Neural progenitor cell (in vitro differentiated cells): Measurements from ENCODE around the gene AJAP1. TPM values are rescaled to one million over a fixed set of nuclear protein-coding genes. Genes with fewer than 3 reads are reported as not detected.

Experiments used
- DNase-seq: peaks from one replicate; pipeline ENCODE4 v3.0.0-alpha.2; 2016; ENCODE audit warnings: low spot score
- H2AFZ ChIP-seq: fragments of 200-600 bp; sonication (generic); replicated peaks from 2 replicates; pipeline ENCODE4 v1.6.1; 2016; ENCODE audit warnings: antibody characterized with exemption
- H3F3A ChIP-seq: fragments of 200-600 bp; sonication (generic); 2 replicates; pipeline ENCODE4 v1.6.1; 2016; ENCODE audit warnings: antibody characterized with exemption, low read depth
- H3K27ac ChIP-seq: fragments of 200-600 bp; sonication (generic); 2 replicates; pipeline ENCODE4 v1.5.1; 2016; ENCODE audit warnings: mild to moderate bottlenecking
- H3K27me3 ChIP-seq: fragments of 200-600 bp; sonication (generic); 2 replicates; pipeline ENCODE4 v1.6.1; 2016; ENCODE audit warnings: mild to moderate bottlenecking, moderate library complexity
- H3K36me3 ChIP-seq: fragments of 200-600 bp; sonication (generic); 2 replicates; pipeline ENCODE4 v1.5.1; 2016
- H3K4me1 ChIP-seq: fragments of 200-600 bp; sonication (generic); 2 replicates; pipeline ENCODE4 v1.6.1; 2016; ENCODE audit warnings: mixed run types
- H3K4me2 ChIP-seq: fragments of 200-600 bp; sonication (generic); 2 replicates; pipeline ENCODE4 v1.6.1; 2016
- H3K4me3 ChIP-seq: fragments of 200-600 bp; sonication (generic); 2 replicates; pipeline ENCODE4 v1.5.1; 2016
- H3K79me2 ChIP-seq: fragments of 200-600 bp; sonication (generic); 2 replicates; pipeline ENCODE4 v1.6.1; 2016; ENCODE audit warnings: low read depth
- H3K9ac ChIP-seq: fragments of 200-600 bp; sonication (generic); 2 replicates; pipeline ENCODE4 v1.6.1; 2016
- H3K9me3 ChIP-seq: fragments of 200-600 bp; sonication (generic); 2 replicates; pipeline ENCODE4 v1.5.1; 2016; ENCODE audit warnings: low read depth
- H4K20me1 ChIP-seq: fragments of 200-600 bp; sonication (generic); 2 replicates; pipeline ENCODE4 v1.6.1; 2016; ENCODE audit warnings: low read depth
- H3K27ac Mint-ChIP-seq: 3 replicates; pipeline ENCODE4 v1.8.0; 2021; ENCODE audit warnings: mixed read lengths
- H3K27me3 Mint-ChIP-seq: 2 replicates; pipeline ENCODE4 v1.8.0; 2022; ENCODE audit warnings: low read depth, mild to moderate bottlenecking, inconsistent platforms, moderate library complexity, mixed read lengths; ENCODE audit not compliant: insufficient read depth
- H3K36me3 Mint-ChIP-seq: 3 replicates; pipeline ENCODE4 v1.8.0; 2021; ENCODE audit warnings: mixed read lengths
- H3K4me1 Mint-ChIP-seq: 3 replicates; pipeline ENCODE4 v1.8.0; 2021; ENCODE audit warnings: mixed read lengths
- H3K4me3 Mint-ChIP-seq: 3 replicates; pipeline ENCODE4 v1.8.0; 2021; ENCODE audit warnings: mild to moderate bottlenecking, moderate library complexity, mixed read lengths
- H3K9me3 Mint-ChIP-seq: 3 replicates; pipeline ENCODE4 v1.8.0; 2020; ENCODE audit warnings: mixed read lengths
- EZH2 ChIP-seq: fragments of 200-600 bp; sonication (generic); IDR thresholded peaks from 2 replicates; pipeline ENCODE4 v1.6.1; 2017; ENCODE audit warnings: antibody characterized with exemption, mild to moderate bottlenecking, moderate library complexity
- EZH2phosphoT487 ChIP-seq: fragments of 200-600 bp; sonication (generic); IDR thresholded peaks from 2 replicates; pipeline ENCODE4 v1.6.1; 2017; ENCODE audit warnings: antibody characterized with exemption
- total RNA-seq: library from RNA; depleted of rRNA; stranded (reverse); fragments of >200 nt; gene quantifications from 2 replicates; pipeline ENCODE4 v1.2.3, GENCODE V29; 2015; ENCODE audit warnings: low replicate concordance
- TF ChIP-seq, protein P1 (sequence below): fragments of 200-600 bp; sonication (generic); IDR thresholded peaks from 2 replicates; pipeline ENCODE4 v1.5.1; 2017; ENCODE audit warnings: antibody characterized with exemption, mild to moderate bottlenecking

Gene AJAP1
- total RNA-seq, 1 donor from 2014 or later: 0.21 TPM

- H3K4me1 ChIP-seq: peaks cover 6% of the 10 kb centered on the region
- no peak for DNase-seq
- H3K27me3 Mint-ChIP-seq: peaks cover 16% of the 10 kb centered on the region
- H3K9ac ChIP-seq: no peak overlapping the region
- H3K4me3 Mint-ChIP-seq: no peak overlapping the region
- peak overlapping the region; percentile 42 for H3K27ac Mint-ChIP-seq
- H3K4me1 Mint-ChIP-seq: peaks cover 59% of the 10 kb centered on the region
- H3F3A ChIP-seq: no peaks in the 10 kb centered on the region
- H3K4me3 ChIP-seq: no peak overlapping the region
- no peaks in the 10 kb centered on the region for H3K27me3 ChIP-seq
- H3K9me3 ChIP-seq: no peaks in the 10 kb centered on the region
- no peaks in the 10 kb centered on the region for H3K79me2 ChIP-seq
- TF ChIP-seq, protein P1, sequence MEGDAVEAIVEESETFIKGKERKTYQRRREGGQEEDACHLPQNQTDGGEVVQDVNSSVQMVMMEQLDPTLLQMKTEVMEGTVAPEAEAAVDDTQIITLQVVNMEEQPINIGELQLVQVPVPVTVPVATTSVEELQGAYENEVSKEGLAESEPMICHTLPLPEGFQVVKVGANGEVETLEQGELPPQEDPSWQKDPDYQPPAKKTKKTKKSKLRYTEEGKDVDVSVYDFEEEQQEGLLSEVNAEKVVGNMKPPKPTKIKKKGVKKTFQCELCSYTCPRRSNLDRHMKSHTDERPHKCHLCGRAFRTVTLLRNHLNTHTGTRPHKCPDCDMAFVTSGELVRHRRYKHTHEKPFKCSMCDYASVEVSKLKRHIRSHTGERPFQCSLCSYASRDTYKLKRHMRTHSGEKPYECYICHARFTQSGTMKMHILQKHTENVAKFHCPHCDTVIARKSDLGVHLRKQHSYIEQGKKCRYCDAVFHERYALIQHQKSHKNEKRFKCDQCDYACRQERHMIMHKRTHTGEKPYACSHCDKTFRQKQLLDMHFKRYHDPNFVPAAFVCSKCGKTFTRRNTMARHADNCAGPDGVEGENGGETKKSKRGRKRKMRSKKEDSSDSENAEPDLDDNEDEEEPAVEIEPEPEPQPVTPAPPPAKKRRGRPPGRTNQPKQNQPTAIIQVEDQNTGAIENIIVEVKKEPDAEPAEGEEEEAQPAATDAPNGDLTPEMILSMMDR: no peak
- TF ChIP-seq EZH2phosphoT487: no peak
- no peak for TF ChIP-seq EZH2
- H3K4me2 ChIP-seq: no peak overlapping the region
- no peak overlapping the region for H2AFZ ChIP-seq
- H3K36me3 ChIP-seq: no peaks in the 10 kb centered on the region
- peaks cover 2% of the 10 kb centered on the region for H3K36me3 Mint-ChIP-seq
- H3K27ac ChIP-seq: no peak overlapping the region
- no peaks in the 10 kb centered on the region for H4K20me1 ChIP-seq
- peaks cover 5% of the 10 kb centered on the region for H3K9me3 Mint-ChIP-seq
Measured at GRCh38 chr1:4733446-4734177, 79.2 kb downstream of the AJAP1 start.

GRCh38 chr1:4734219-4734618 is 79.8 kb downstream of the AJAP1 start:
- TF ChIP-seq EZH2phosphoT487 (no peak), EZH2 (no peak)
- TF ChIP-seq, protein P1: no peak
- no peak overlapping the region for H3K27ac Mint-ChIP-seq

DNA sequence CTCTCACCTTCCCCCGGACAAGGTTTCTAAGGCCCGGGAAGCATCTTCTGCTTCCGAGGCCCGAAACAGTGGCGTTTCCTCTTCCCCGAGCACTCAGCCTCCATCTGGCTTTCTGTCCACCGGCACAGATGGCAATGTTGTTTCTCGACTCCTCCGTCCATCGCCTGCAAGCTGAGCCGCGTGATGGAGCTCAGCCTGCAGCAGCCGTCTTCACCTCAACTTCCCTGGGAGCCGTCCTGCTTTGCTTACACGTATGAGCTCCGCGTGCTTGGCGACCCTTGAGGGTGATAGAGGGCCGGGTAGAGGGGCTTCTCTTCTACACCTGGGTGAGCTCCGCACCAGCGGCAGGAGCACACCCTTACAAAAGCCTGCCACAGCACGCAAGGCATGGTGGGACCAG is 80.4 kb downstream of the AJAP1 start:
- no peak overlapping the region for H3K4me2 ChIP-seq
- peaks cover 19% of the 10 kb centered on the region for H3K27me3 Mint-ChIP-seq
- H3K4me1 Mint-ChIP-seq: peaks cover 57% of the 10 kb centered on the region
- H4K20me1 ChIP-seq: no peaks in the 10 kb centered on the region
- no peak overlapping the region for H3K4me3 Mint-ChIP-seq
- peaks cover 5% of the 10 kb centered on the region for H3K9me3 Mint-ChIP-seq
- no peaks in the 10 kb centered on the region for H3F3A ChIP-seq
- no peaks in the 10 kb centered on the region for H3K79me2 ChIP-seq
- H3K27ac Mint-ChIP-seq: no peak overlapping the region
- no peaks in the 10 kb centered on the region for H3K9me3 ChIP-seq
- no peak overlapping the region for H3K9ac ChIP-seq
- no peak overlapping the region for H3K27ac ChIP-seq
- peaks cover 7% of the 10 kb centered on the region for H3K36me3 Mint-ChIP-seq
- H2AFZ ChIP-seq: no peak overlapping the region
- TF ChIP-seq, protein P1: no peak
- no peak for TF ChIP-seq EZH2
- no peak for TF ChIP-seq EZH2phosphoT487
- DNase-seq: no peak
- no peaks in the 10 kb centered on the region for H3K36me3 ChIP-seq
- H3K4me1 ChIP-seq: peaks cover 2% of the 10 kb centered on the region
- no peak overlapping the region for H3K4me3 ChIP-seq
- no peaks in the 10 kb centered on the region for H3K27me3 ChIP-seq

More at GRCh38 chr1:4734219-4734618, 79.8 kb downstream of the AJAP1 start:
- no peak overlapping the region for H2AFZ ChIP-seq
- H3K9me3 ChIP-seq: no peaks in the 10 kb centered on the region
- Mint-ChIP-seq H3K9me3 (peaks cover 5% of the 10 kb centered on the region), H3K36me3 (peaks cover 3% of the 10 kb centered on the region), H3K4me3 (no peak overlapping the region), H3K4me1 (peaks cover 56% of the 10 kb centered on the region), H3K27me3 (peaks cover 16% of the 10 kb centered on the region)
- no peaks in the 10 kb centered on the region for H3F3A ChIP-seq
- H3K79me2 ChIP-seq: no peaks in the 10 kb centered on the region
- no peak overlapping the region for H3K27ac ChIP-seq
- H4K20me1 ChIP-seq: no peaks in the 10 kb centered on the region
- no peak overlapping the region for H3K9ac ChIP-seq
- no peak overlapping the region for H3K4me3 ChIP-seq
- DNase-seq: no peak
- no peaks in the 10 kb centered on the region for H3K27me3 ChIP-seq
- H3K4me1 ChIP-seq: peaks cover 6% of the 10 kb centered on the region
- no peaks in the 10 kb centered on the region for H3K36me3 ChIP-seq
- H3K4me2 ChIP-seq: no peak overlapping the region
